ENCODE results near the gene HLA-DRA. TPM values are rescaled to one million over a fixed set of nuclear protein-coding genes. Genes with fewer than 3 reads are reported as not detected.
A peak's percentile ranks its signal among the peaks of the same experiment; 100 is the strongest.

Gene HLA-DRA
- total and polyA plus RNA-seq, 3 donors from 2014 or later = 23.4 to 626 (median 50.2) TPM

- H3K9me3 ChIP-seq = no peaks in the 10 kb centered on the region
- H3K27me3 ChIP-seq = no peaks in the 10 kb centered on the region
- H3K4me3 ChIP-seq = no peak overlapping the region
- 2% methylated on average over 13 of the region's 13 CpGs for WGBS, 2 donors
- TF ChIP-seq CTCF (IDR thresholded peaks at IDR 0.05) (peak; percentile 90 to 99 (median 92)), POLR2A (IDR thresholded peaks at IDR 0.05) (no peak)
- H3K27ac ChIP-seq = no peak overlapping the region
- H3K36me3 ChIP-seq (ENCODE audit: low read depth, missing control alignments) = no peaks in the 10 kb centered on the region
- DNase-seq = peak; percentile 91
- H3K4me1 ChIP-seq = no peaks in the 10 kb centered on the region
- intact Hi-C loops (cut with DNase I; ENCODE audit: low total_unique reads) = loop anchor here (10.0 kb wide), 3 partner anchors 171 to 379 kb away; no protein-coding TSS in a partner anchor
Measured at GRCh38 chr6:32415521-32416019, 24.1 kb upstream of the HLA-DRA start.

- Histone ChIP-seq H3K4me3 (no peak overlapping the region), H3K9me3 (no peaks in the 10 kb centered on the region), H3K4me1 (no peaks in the 10 kb centered on the region), H3K27ac (no peak overlapping the region), H3K36me3 (ENCODE audit: low read depth, missing control alignments) (no peaks in the 10 kb centered on the region), H3K27me3 (no peaks in the 10 kb centered on the region)
- no peak for TF ChIP-seq POLR2A (IDR thresholded peaks at IDR 0.05)
- TF ChIP-seq CTCF (IDR thresholded peaks at IDR 0.05) = no peak
- intact Hi-C loops (cut with DNase I; ENCODE audit: low total_unique reads) = loop anchor here (10.0 kb wide), 3 partner anchors 171 to 379 kb away; no protein-coding TSS in a partner anchor
- DNase-seq = no peak
- WGBS, 2 donors = 43 to 51% methylated on average over 3 of the region's 3 CpGs
Measured at GRCh38 chr6:32416036-32416435, 23.7 kb upstream of the HLA-DRA start.

- Histone ChIP-seq H3K4me1 (no peaks in the 10 kb centered on the region), H3K36me3 (ENCODE audit: low read depth, missing control alignments) (no peaks in the 10 kb centered on the region), H3K27me3 (no peaks in the 10 kb centered on the region), H3K27ac (no peak overlapping the region), H3K4me3 (no peak overlapping the region), H3K9me3 (no peaks in the 10 kb centered on the region)
- 95 to 99% methylated on average over 3 of the region's 3 CpGs for WGBS, 2 donors
- TF ChIP-seq CTCF (IDR thresholded peaks at IDR 0.05) (no peak), POLR2A (IDR thresholded peaks at IDR 0.05) (no peak)
- DNase-seq = no peak
- intact Hi-C loops (cut with DNase I; ENCODE audit: low total_unique reads) = no loop called here
Measured at GRCh38 chr6:32424589-32425300, 14.9 kb upstream of the HLA-DRA start.

- TF ChIP-seq POLR2A (IDR thresholded peaks at IDR 0.05) = no peak
- no peak for TF ChIP-seq CTCF (IDR thresholded peaks at IDR 0.05)
- Histone ChIP-seq H3K4me1 (no peaks in the 10 kb centered on the region), H3K9me3 (no peaks in the 10 kb centered on the region), H3K27me3 (no peaks in the 10 kb centered on the region), H3K36me3 (ENCODE audit: low read depth, missing control alignments) (no peaks in the 10 kb centered on the region), H3K27ac (no peak overlapping the region), H3K4me3 (no peak overlapping the region)
- DNase-seq = no peak
- intact Hi-C loops (cut with DNase I; ENCODE audit: low total_unique reads) = no loop called here
- WGBS, 2 donors = 87 to 91% methylated on average over 4 of the region's 4 CpGs
Measured at GRCh38 chr6:32426338-32426737, 13.3 kb upstream of the HLA-DRA start.

- H3K9me3 ChIP-seq = no peaks in the 10 kb centered on the region
- H3K4me3 ChIP-seq = no peak overlapping the region
- WGBS, 2 donors = 60 to 65% methylated on average over 1 of the region's 1 CpG
- no peaks in the 10 kb centered on the region for H3K36me3 ChIP-seq (ENCODE audit: low read depth, missing control alignments)
- no peaks in the 10 kb centered on the region for H3K4me1 ChIP-seq
- no peak for DNase-seq
- H3K27me3 ChIP-seq = no peaks in the 10 kb centered on the region
- H3K27ac ChIP-seq = no peak overlapping the region
- no peak for TF ChIP-seq POLR2A (IDR thresholded peaks at IDR 0.05)
- no peak for TF ChIP-seq CTCF (IDR thresholded peaks at IDR 0.05)
- intact Hi-C loops (cut with DNase I; ENCODE audit: low total_unique reads) = no loop called here
Measured at GRCh38 chr6:32427218-32427617, 12.5 kb upstream of the HLA-DRA start.

All from testis (tissue), 3 donors.